Melanocyte of skin (primary cell): ENCODE measurements around the gene CRBN. TPM values are rescaled to one million over a fixed set of nuclear protein-coding genes. Genes with fewer than 3 reads are reported as not detected.

Experiments
- small RNA-seq, 2 donors: library from RNA; depleted of rRNA; stranded (forward); fragments of <200 nt; gene quantifications; one replicate each; pipeline ENCODE3, GENCODE V24; 2012
- total RNA-seq, 2 donors: library from RNA; depleted of rRNA; stranded (reverse); fragments of >200 nt; gene quantifications; 2 replicates each; pipeline ENCODE4 v1.2.3, GENCODE V29; 2012

Gene CRBN
- total RNA-seq, result 10 to 100 TPM; 38.0 to 66.4 TPM

DNA sequence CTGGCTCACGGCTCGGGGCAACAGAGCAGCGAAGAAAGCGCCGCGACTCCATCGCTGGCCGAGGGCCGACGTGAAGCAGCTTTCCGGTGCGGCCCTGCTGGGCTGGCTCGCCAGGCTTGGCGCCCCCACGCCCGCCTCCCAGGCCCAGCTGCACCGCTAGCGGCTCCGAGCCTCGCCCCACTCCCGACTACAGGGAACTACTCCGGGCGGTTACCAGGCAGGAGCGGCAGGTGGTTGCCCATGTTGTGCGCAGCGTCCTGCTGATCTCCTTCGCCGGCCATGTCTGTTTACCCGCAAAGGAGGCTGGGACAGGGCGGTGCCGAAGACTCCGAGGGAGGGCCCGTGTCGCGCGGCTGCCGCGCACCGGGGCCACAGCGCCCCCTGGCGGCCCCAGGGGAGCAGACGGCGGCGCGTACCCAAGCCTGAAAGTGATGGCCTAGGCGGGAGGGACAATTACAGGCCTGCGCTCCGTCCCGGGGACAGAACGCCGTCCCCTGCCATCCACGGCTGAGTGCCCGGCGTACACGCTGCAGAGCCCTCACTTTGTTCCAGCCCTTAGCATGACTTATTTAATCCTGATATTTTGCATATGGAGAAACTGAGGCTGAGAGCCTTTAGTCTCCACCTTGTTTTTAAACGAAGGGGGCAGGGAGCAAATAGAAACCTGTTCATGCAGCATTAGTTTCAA, at the start of gene CRBN:
TSS of gene CRBN (minus strand) at position 285 of the 688 bp plus-strand sequence. CDS start at position 281, 4 bp downstream.

DNA sequence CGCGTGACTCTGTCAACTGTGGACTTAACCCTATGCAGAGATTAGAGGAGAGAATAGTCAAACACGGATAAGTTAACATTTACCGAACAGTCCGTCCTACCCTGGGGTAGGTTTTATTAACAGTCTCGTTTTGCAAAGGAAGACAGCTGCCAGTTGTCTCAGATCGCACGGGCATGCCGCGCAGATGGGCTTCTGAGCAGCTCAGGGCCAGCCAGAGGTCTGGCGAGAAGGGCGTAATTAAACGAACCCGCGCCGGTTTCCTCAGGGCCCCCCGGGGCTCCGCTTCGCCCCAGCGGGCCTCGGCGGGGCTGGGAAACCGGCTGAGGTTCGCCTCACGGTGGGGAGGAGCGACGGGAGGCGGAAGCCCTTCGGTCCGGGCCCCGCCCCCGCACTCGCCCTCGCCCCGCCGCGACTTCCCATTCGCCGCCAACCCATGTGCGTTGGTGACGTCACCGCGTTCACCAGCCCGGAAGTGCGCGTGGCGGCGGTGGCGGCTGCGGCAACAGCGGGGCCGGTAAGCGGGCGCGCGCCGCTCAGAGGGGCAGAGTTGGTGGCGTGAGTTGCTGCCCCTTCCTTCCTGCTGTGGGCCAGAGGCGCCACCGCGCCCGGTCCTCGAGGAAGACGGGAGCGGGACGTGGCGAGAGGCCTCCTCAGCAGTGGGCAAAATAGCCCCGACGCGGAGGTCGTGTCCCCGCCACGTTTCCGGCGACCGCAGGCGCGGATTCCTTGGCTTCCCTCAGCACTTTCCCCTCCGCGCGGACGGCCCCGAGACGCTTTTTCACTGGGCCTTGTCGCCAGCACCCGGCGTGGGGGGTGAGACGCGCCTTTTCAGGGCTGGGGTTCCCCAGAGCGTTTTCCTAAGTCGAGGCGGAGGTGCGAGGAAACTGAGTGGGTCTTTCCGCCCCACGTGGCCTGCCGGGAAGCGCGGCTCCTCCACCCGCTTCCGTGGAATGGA, 52.7 kb downstream of the CRBN start, which contains the start of gene TRNT1:
TSS of gene TRNT1 (plus strand) at position 464 of the 955 bp plus-strand sequence. CDS start 2,101 bp downstream, outside the sequence.

DNA sequence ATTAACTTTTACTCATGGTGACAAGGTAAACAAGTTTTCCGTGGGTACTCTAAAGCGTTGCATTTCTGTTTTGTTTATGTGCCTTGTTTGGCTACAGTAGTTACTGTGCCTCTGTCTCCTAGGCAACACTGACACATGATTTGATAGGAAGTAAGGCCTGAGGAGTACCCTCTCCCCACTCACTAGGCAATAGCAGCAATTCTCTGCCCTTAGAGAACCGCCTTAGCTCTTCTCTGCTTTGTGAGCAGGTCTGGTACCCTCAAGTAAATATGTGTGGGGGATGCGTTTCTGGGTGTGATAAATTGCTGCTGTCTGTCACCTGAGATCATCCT, 69.2 kb downstream of the CRBN start, which contains the start of gene IL5RA:
TSS of gene IL5RA (minus strand) at position 76 of the 332 bp plus-strand sequence. CDS start 5,390 bp downstream, outside the sequence.

Small RNAs within 50 kb of the gene (small RNA-seq; reads per million reads assigned to genes)
- gene RF00416, result 0 reads per million in 2 donors

Other genes with a start within 250 kb of the CRBN start
- under 1 TPM in 1 of 2 donors, not detected in 1; under 0.01 TPM for gene IL5RA, start 69.3 kb downstream of the CRBN start, total RNA-seq
- 10 to 100 TPM; 12.0 to 25.0 TPM for gene TRNT1, start 52.8 kb downstream of the CRBN start, total RNA-seq